HG03039 (cell line): ENCODE results near the gene PAX2.

Experiments used
- ATAC-seq: cut with Tn5 transposase; IDR thresholded peaks from one replicate; pipeline ENCODE4 v1.9.1; 2021; ENCODE audit warnings: mild to moderate bottlenecking, moderate library complexity; ENCODE audit not compliant: unreplicated experiment

PAX2 gene

GRCh38 chr10:100873827-100874326 is 128.5 kb downstream of the PAX2 start:
- ATAC-seq, result no peak

- ATAC-seq, result no peak
Measured at GRCh38 chr10:100874702-100875483, 129.5 kb downstream of the PAX2 start.

GRCh38 chr10:100875484-100876166 is 130.2 kb downstream of the PAX2 start:
- ATAC-seq, result no peak

- no peak for ATAC-seq
Measured at GRCh38 chr10:100876585-100877460, 131.4 kb downstream of the PAX2 start.

- no peak for ATAC-seq
Measured at GRCh38 chr10:100877461-100877850, 132.1 kb downstream of the PAX2 start.

- no peak for ATAC-seq
Measured at GRCh38 chr10:100878291-100878910, 133.0 kb downstream of the PAX2 start.
